CD4-positive, alpha-beta T cell treated with Interleukin-15 for 1 hour (primary cell): ENCODE results near the gene PIK3AP1.
"Not testable (repeated sequence)": the region's sequence is repeated elsewhere in the genome, so short reads cannot be mapped to it uniquely, and the experiment has no call there.

ENCODE experiments used
- DNase-seq: peaks from one replicate; pipeline ENCODE4 v3.0.0-alpha.2; 2020

Gene PIK3AP1

DNA sequence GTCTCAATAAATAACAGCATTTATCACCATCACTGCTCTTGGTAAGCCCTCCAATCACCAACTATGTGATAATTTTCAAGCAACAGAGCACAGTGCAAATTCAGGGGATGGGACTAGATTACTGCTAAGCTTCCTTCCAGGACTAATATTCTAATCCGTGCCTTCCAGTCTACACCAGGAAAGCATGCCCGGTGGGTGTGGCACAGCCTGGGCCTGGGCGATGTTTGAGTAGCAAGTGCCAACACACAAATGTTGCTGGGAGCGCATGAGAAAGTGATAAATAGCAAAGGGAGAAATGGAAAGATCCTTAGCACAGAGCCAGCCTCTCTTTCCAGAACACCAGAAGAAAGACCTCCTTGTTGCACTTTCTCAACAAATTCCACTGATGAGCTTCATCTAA lies 120.0 kb downstream of the PIK3AP1 start:
- DNase-seq, result no peak

DNA sequence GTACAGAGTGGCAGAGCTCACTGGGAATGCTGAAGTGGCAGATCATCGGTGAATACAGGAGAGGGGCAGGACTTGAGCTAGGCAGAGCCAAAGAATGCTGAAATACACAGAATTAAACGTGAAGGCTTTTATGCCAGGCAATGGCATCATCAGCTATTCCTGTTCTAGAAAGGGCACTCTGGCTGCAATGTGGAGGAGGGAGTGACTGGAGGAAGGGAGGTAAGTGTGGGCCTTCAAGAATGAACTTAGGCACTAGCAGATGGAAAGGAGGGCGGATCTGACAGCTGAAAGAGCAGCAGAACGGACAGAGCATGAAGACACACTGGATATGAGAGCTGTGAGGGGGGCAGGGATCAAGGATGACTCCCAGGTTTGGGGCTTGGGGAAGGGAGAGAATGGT lies 121.5 kb downstream of the PIK3AP1 start:
- no peak for DNase-seq

DNA sequence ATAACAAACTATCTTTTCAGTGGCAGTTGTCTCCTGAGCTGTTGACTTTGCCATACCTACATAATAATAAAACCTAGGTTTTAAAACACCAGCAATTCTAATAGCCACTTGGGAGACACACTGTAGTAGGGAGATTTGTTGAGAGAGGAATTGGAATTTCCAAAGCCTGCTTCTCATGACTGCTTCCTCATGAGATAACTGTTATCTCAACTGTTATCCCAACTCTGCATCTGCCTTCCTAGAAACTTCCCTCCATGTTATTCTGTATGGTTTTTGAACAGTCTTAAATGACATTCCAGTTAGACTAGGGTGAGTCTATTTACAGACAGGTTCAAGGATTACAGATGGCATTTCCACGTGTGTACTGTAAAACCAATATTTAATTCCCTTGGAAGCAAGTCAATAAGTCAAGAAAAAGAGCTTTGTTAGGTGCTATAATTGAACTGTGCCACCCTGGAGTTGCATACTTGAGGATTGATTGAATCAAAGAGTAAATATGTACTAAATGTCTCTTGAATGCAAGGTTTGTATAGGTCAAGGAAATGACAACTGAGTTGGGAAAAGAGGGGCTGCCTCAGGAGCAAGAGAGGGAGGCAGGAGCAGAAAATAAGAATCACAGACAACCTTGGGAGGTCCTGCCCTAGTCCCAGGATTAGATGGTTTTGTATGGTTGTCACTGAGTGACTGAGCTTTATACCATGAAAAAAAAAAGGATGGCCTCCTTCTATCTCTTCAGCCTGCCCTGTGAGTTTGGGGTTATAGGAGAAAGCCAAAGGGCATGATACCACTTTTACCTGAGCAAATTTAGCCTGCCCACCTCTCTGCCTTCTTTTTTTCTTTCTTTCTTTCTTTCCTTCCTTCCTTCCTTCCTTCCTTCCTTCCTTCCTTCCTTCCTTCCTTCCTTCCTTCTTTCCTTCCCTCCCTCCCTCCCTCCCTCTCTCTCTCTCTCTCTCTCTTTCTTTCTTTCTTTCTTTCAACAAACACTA lies 123.6 kb downstream of the PIK3AP1 start:
- no peak for DNase-seq

DNA sequence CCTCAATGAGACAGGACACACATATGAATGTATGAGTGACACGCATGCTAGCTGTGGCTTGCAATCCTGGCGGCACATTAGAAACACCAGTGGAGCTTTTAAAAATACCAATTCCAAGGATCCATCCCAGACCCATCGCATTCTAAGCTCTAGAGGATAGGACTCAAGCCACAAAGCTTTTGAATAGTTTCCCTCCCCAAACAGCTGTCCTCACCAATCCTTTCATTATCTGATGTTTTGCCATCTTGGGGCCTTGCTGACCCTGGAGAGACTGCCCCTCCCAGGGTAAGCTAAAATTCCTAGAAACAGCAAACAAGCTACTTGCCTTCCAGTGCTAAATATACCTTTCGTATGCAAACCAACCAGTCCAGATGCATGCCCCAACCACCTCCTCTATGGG lies 124.6 kb downstream of the PIK3AP1 start:
- DNase-seq, result no peak

DNA sequence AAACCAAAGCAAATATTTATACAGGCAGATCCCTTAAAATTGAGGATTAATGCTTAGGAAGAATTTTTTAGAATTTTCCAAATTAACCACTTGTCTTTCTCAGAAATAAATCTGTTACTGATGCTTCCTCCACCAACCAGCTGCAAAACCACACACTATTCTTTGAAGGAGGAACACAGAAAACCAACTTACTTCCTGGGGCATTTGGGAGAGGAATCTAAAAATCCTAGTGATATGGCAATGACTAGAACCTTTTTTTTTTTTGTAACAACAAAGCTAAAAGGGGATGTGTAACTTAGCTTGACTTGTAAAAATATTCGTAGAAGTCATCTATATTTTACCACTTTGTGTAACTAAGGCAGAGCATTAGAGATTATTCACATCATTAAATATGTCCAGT lies 128.4 kb downstream of the PIK3AP1 start:
- no peak for DNase-seq

DNA sequence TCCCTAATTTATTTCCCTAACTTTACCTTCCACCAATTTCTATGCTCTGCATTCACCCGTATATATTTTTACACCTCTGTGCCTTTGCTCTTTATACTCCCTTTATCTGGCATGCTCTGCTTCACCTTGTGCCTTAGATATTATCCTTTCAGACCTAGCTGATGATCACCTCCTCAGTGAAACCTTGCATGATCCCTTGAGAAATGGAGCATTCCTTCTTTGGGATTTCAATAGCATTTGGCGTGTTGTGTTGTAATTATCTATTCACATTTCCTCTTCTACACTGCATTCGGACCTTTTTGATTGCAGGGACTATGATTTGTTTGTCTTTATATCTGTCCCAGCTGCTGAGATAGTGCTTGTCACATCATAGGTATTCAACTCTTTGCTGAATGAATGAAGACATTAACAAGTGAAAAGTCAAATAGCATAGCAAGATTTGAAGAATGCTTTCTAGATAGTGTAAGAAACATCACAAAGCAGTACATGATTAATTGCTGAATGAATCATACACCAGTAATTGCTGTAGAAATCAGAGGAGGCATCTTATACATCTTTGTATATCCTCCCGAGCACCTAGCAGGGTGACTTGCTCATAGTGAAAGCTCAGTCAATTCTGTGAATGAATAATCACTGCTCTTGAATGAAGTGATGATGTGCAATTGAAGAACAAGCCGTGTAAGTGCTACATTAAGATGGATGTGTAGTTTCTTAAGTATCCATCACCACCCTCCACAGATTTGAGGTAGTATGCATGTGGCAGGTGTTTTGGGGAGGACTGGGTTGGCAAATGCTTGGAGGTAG lies 131.5 kb downstream of the PIK3AP1 start:
- DNase-seq, result no peak

DNA sequence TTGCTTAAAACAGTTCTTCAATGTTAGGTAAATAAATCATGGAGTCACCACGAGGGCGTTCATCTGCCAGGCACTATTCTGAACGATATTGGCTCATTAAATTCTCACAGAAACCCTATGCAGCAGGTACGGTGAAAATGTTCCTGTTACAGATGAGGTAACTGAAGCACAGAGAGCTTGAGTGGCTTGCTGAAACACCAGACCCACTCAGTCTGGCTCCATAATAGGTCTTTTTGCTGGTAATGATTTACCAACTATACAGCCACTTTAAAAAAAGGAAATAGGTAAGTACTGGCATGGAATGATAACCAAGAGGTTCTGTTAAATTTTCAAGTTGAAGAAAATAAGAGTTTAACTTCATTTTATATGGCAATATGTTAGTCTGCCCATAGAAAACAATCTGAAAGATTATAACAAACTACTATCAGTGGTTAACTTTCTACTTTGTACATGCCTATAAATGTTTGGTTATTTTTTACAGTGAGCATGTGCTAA lies 132.2 kb downstream of the PIK3AP1 start:
- no peak for DNase-seq

DNA sequence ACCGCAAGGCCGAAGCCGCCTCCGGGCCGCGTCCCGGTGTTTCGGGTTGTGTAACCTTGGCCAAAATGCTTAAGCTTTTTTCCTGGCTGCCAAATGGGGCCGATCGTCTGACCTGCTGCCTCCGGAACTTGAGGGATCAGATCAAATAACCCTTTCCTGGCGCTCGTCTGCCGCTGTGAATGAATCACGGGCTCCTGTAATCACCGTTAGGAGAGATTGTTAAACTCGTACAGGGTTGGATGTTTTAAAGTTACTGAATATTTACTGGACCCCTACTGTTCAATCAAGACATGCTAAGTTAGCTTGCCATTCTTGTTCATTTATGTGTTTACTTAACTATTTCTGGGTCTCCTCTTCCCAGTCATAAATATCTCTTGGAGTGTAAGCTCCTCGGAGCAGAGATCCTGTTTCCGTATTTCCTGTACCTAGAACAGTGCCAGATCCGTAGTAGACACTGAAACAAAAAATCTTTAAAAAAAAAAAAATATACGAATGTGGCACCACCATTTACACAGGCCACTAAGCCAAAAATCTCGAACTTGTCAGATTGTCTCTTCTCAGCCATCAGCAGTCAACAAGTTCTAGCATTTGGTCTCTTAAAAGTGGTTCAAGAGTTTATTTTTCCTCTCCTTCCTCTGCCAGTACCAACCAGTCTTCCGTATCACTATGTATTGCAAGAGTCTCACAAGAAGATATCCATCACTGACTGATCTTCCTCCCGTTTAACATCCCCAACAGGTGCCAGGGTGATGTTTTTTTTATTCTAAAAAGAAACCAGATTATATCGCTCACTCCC lies 132.9 kb downstream of the PIK3AP1 start:
- DNase-seq, result no peak

DNA sequence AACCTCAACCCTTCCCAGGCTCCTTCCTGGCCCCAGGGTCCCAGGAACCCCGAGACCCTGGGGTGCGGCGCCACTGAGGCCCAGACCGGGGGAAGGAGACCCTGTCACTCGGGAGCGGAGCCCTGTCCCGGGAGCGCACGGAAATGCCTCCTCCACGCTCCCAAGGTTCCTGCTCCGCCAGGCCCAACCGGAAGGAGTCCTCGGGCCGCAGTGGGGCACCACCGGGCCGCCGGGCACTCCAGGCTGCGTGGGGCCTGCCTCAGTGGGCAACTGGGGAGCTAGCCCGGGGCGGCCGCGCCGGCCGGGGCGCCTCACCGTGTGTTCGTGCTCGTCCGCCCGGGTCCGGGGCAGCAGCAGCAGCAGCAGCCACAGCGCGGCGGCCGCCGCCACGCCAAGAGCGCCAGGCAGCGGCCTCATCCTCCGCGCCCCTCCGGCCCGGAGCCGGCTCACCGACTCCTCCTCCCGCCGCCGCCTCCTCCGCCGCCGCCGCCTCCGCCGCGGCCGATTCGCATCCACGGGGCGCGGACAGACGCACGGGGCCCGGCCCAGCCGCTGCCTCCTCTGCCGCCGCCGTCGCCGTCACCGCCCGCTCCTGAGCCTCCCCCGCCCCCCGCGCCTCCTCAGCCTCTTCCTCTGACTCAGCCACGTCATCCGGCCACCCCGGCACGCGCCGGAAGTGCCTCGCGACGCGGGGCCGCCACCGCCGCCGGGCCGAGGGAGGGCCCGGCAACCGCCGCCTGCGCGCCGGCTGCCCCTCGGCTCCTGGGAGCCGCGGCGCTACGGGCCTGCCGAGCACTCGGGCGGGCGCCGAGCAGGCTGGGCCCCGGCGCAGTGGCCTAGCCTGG lies 133.7 kb downstream of the PIK3AP1 start, which contains the start of gene TM9SF3:
Gene TM9SF3, minus strand, starts transcription at position 594 of the 845 bp plus-strand sequence. Its CDS starts 177 bp downstream, at position 417.
- DNase-seq, result peak; percentile 93

DNA sequence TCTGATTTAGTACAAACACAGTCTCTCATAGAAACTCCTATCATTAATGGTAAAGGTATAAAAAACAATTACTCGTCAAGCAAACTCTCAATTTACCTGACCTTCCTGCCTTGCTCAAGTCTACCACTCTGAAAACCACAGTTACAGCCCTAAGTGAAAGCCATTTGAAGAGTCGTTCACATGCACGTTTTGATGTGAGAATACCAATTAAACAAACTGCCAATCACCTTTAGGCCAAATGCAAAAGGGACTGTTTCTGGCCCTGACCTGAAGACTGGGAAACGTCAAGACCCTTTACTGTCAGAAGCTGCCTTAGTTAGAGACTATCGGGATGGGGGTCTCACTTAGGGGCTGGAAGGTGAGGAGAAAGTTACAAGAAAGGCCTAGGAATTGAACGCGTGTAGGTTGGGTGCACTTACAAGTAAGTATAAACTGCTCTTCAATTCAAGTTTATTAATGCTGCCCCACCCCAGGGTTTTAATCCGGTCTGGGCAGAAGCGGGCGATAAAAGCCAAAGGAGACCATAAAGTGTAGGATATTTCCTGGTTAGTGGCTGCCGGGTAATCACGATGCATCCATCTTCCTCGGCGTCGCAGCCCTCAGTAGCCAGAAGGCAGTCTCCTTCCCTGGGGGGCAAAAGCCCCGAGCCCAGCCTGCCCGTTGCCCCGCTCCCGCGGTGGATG lies 134.4 kb downstream of the PIK3AP1 start:
- DNase-seq, result no peak

DNA sequence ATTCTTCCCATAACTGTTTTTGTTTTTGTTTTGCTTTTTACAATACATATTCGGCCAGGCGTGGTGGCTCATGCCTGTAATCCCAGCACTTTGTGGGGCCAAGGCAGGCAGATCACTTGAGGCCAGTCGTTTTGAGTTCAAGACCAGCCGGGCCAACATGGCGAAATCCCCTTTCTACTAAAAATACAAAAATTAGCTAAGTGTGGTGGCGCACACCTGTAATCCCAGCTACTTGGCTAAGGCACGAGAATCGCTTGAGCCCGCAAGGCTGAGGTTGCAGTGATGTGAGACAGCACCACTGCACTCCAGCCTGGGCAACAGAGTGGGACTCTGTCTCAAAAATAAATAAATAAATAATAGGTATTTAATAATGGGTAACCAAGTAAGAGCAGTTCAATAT lies 135.8 kb downstream of the PIK3AP1 start:
- DNase-seq, result no peak

DNA sequence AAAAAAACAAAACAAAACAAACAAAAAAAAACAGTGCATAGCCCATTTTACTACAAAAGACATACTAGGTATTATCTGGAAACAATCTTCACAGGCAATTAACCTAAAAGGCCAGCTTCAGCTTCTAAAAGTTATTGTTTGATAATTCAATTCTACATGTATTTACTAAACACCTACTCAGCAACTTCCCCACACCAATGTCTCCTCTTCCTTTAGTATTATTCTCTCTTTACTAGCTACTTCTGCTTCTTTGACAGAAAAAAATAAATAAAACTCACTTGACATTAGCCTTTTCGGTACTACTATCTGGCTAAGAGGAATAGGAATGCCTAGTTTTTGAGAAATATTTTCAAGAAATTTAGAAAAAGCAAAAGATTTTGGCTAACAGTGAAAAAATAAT lies 136.3 kb downstream of the PIK3AP1 start:
- no peak for DNase-seq

DNA sequence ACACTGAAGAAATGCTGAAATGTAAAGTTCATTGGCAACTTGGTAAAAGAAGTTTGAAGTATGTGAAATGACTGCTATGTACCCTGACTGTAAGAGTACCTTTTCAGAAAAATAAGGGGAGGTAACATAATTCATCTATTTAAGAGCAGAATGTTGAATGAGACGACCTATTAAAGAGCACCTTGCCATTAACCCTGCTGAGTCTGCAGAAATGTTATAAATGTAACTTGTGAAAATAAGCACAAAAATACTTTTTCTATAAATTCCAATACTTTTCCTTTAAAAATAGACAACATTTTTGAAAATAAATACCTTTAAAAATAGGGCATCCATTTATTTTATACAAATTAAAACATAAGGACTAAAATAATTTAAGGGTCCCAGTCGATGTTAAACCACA lies 141.2 kb downstream of the PIK3AP1 start:
- no peak for DNase-seq

DNA sequence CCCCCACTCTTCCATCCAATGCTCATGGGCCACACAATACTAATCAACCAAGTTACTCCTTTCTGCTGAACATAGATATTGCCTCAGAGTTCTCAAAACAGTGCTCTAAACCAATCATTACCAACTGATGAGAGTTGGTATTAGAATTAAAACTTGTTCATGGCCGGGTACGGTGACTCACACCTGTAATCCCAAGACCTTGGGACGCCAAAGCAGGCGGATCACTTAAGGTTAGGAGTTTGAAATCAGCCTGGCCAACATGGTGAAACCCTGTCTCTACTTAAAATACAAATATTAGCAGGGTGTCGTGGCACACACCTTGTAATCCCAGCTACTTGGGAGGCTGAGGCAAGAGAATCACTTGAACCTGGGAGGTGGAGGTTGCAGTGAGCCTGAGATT lies 141.7 kb downstream of the PIK3AP1 start:
- no peak for DNase-seq

DNA sequence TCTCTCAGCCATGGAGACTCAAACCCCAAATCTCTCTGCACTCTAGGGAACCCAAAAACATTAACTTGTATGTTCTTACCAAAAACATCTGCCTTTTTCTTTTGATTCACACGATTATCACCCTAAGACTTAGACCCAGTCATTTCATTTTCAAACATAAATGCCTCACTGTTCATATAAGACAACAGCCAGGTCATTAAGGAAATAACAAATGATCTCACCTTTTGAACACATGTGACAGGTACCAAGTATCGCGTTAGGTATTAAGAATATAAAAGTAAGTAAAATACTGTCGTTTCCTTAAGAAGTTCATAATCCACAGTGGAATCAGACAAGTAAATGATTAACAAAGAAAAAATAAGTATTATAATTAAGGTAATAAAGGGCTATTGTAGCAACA lies 142.3 kb downstream of the PIK3AP1 start:
- DNase-seq, result no peak

DNA sequence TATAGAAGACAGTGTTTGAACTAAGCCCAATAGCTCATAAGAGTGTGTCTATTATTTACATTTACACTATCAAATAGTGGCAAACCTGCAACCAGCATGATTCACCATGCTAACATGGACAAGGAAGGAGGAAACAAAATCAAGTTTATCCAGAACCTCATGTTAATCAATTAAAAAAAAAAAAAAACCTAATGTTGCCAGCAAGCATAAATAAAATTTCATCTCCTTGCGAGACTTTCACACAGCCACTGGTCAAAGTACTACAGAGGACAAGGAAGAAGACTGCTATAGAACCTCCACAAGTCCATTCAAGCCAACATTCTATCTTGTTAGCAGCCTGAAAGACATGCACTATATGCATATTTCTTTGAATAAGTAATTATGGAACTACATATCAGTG lies 143.2 kb downstream of the PIK3AP1 start:
- no peak for DNase-seq

DNA sequence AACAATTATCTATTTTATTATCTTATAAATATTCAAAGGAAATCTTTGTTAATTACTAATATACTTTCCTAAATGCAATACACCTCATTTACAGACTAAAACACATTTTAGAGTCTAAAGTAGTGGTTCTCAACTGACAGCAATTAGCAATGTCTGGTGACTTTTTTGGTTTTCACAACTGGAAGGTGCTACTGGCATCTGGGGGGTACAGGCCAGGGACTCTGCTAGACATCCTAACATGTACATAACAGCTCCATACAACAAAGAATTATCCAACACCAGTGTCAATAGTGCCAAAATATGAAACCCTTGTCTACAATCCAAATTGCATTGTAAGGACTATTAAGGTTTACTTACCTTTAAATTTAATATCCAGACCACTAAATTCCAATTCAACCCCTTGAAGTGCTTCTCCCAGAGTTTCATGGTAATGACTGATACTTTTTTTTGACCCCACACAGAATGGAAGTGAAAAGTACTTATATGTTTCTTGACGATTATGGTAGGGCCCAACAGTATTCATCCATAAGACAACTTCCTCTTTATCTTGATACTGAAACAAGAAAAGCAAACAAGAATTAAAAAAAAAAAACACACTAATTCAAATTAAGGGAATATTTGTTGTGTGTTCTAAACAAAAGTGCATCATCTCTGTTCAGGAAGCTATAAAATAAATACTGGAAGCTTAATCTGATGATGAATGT lies 143.9 kb downstream of the PIK3AP1 start:
- no peak for DNase-seq

DNA sequence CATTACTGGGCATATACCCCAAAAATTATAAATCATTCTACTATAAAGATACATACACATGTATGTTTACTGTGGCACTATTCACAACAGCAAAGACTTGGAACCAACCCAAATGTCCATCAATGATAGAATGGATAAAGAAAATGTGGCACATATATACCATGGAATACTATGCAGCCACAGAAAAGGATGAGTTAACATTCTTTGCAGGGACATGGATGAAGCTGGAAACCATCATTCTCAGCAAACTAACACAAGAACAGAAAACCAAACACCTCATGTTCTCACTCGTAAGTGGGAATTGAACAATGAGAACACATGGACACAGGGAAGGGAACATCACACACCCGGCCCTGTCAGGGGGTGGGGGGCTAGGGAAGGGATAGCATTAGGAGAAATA lies 145.8 kb downstream of the PIK3AP1 start:
- DNase-seq, result not testable (repeated sequence)

DNA sequence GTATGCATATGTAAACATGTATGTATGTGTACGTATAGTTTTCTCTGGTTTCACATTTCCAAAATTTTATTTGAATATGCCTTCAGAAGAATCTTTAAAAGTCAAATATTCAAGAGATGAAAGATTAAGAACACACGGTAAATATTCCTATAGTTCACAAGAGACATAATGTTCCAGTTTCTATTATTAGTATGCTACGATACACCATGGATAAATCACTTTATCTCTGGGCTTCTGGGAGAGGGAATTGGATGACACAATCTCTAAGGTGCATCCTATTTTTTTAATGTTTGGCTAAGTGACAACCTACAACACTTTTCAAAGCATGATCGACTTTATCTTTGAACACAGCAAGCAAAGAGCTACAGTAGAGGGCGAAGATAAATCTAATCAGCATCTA lies 147.3 kb downstream of the PIK3AP1 start:
- no peak for DNase-seq
